ENCODE results near the gene THAP7.
"Not testable (repeated sequence)": the region's sequence is repeated elsewhere in the genome, so short reads cannot be mapped to it uniquely, and the experiment has no call there.

Gene THAP7

GRCh38 chr22:20972933-20973577, 28.9 kb downstream of the THAP7 start:
- Histone ChIP-seq H3K27ac (no peak overlapping the region), H3K4me1 (ENCODE audit: control insufficient read depth in 1 of 2, insufficient read depth in 1 of 2, low read depth in 1 of 2, low read length in 1 of 2) (peaks cover 5 to 7% of the 10 kb centered on the region in 2 experiments), H3K9me3 (no peaks in the 10 kb centered on the region), H3K27me3 (no peaks in the 10 kb centered on the region), H3K4me3 (ENCODE audit: low read depth in 1 of 2, low read length in 1 of 2) (no peak overlapping the region), H3K36me3 (no peaks in the 10 kb centered on the region)
- TF ChIP-seq, protein P1, sequence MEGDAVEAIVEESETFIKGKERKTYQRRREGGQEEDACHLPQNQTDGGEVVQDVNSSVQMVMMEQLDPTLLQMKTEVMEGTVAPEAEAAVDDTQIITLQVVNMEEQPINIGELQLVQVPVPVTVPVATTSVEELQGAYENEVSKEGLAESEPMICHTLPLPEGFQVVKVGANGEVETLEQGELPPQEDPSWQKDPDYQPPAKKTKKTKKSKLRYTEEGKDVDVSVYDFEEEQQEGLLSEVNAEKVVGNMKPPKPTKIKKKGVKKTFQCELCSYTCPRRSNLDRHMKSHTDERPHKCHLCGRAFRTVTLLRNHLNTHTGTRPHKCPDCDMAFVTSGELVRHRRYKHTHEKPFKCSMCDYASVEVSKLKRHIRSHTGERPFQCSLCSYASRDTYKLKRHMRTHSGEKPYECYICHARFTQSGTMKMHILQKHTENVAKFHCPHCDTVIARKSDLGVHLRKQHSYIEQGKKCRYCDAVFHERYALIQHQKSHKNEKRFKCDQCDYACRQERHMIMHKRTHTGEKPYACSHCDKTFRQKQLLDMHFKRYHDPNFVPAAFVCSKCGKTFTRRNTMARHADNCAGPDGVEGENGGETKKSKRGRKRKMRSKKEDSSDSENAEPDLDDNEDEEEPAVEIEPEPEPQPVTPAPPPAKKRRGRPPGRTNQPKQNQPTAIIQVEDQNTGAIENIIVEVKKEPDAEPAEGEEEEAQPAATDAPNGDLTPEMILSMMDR (IDR thresholded peaks at IDR 0.05), result no peak

DNA sequence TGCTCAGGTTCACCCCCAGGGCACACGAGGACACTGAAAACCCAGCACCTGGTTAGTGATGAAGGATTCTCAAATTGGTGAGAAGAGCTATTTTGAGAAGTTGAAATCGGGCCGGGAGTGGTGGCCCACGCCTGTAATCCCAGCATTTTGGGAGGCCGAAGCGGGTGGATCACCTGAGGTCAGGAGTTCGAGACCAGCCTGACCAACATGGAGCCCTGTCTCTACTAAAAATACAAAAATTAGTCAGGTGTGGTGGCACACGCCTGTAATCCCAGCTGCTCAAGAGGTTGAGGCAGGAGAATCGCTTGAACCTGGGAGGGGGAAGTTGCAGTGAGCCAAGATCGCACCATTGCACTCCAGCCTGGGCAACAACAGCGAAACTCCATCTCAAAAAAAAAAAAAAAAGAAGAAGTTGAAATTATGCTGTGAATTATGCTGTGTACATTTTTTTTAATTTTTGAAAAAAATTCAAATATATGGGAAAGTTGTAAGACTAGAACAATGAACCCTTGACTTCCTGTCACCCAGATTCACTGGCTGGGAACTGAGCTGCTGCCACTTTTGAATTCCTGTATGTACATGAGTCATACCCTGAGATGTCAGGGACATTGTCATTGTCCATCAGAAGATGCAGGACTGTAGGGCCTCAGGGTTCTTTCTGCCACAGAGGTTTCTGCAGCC, 29.8 kb downstream of the THAP7 start:
- not testable (repeated sequence) for H3K4me3 ChIP-seq (ENCODE audit: low read depth in 1 of 2, low read length in 1 of 2); H3K27ac ChIP-seq; H3K9me3 ChIP-seq; H3K27me3 ChIP-seq; H3K36me3 ChIP-seq; H3K4me1 ChIP-seq (ENCODE audit: control insufficient read depth in 1 of 2, insufficient read depth in 1 of 2, low read depth in 1 of 2, low read length in 1 of 2)

- H3K9me3 ChIP-seq, result no peaks in the 10 kb centered on the region
- TF ChIP-seq, protein P1 (IDR thresholded peaks at IDR 0.05), result no peak
- H3K4me1 ChIP-seq (ENCODE audit: control insufficient read depth in 1 of 2, insufficient read depth in 1 of 2, low read depth in 1 of 2, low read length in 1 of 2), result peaks cover 6 to 10% of the 10 kb centered on the region in 2 experiments
- no peak overlapping the region for H3K27ac ChIP-seq
- H3K4me3 ChIP-seq (ENCODE audit: low read depth in 1 of 2, low read length in 1 of 2), result no peak overlapping the region
- H3K36me3 ChIP-seq, result no peaks in the 10 kb centered on the region
- H3K27me3 ChIP-seq, result peaks cover 5% of the 10 kb centered on the region
Measured at GRCh38 chr22:20970939-20971657, 30.8 kb downstream of the THAP7 start.

DNA sequence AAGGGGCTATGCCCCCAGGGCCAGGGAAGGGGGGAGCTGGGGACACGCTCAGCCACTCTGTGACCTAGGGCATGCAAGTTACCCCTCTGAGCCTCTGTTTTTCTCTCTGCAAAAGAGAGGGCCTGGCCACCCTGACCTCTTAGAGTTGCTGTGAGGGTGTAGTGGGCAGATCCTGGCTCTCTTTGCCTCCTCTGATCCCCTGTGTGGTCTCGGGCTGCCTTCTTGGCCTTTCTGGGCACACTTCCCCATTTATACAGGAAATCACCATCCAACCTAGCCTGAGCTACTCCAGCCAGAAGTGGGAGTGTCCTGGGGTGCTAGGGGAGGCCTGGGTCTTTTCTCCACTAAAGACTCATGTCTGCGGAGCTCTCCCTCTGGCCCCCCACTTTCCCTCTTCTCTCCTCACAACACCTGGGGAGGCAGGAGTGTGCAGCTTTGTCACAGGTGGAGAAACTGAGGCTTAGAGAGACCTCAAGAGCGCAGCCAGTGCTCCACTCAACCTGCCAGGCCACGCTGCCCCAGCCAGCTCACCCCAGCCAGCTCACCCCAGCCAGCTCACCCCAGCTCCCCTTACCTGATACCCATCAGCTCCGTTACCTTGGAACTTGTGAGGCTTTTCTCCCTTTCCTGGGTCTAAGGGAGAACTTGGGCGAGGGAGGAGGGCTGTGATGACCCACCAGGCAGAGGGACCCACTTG, 33.5 kb downstream of the THAP7 start:
- peaks cover 32% of the 10 kb centered on the region for H3K27me3 ChIP-seq
- H3K4me1 ChIP-seq (ENCODE audit: control insufficient read depth in 1 of 2, insufficient read depth in 1 of 2, low read depth in 1 of 2, low read length in 1 of 2), result peaks cover 6 to 14% of the 10 kb centered on the region in 2 experiments
- no peaks in the 10 kb centered on the region for H3K36me3 ChIP-seq
- no peaks in the 10 kb centered on the region for H3K9me3 ChIP-seq
- TF ChIP-seq, protein P1 (IDR thresholded peaks at IDR 0.05), result no peak
- H3K27ac ChIP-seq, result no peak overlapping the region
- H3K4me3 ChIP-seq (ENCODE audit: low read depth in 1 of 2, low read length in 1 of 2), result no peak overlapping the region

GRCh38 chr22:20967697-20968211, 34.2 kb downstream of the THAP7 start:
- H3K36me3 ChIP-seq, result no peaks in the 10 kb centered on the region
- H3K27ac ChIP-seq, result no peak overlapping the region
- H3K27me3 ChIP-seq, result peaks cover 37% of the 10 kb centered on the region
- H3K9me3 ChIP-seq, result no peaks in the 10 kb centered on the region
- H3K4me1 ChIP-seq (ENCODE audit: control insufficient read depth in 1 of 2, insufficient read depth in 1 of 2, low read depth in 1 of 2, low read length in 1 of 2), result peaks cover 6 to 14% of the 10 kb centered on the region in 2 experiments
- no peak overlapping the region for H3K4me3 ChIP-seq (ENCODE audit: low read depth in 1 of 2, low read length in 1 of 2)
- TF ChIP-seq, protein P1 (IDR thresholded peaks at IDR 0.05), result no peak
